Smooth muscle cell (in vitro differentiated cells): ENCODE measurements around the gene MAP3K4. TPM values are rescaled to one million over a fixed set of nuclear protein-coding genes. Genes with fewer than 3 reads are reported as not detected.

ENCODE experiments used
- DNase-seq: peaks from one replicate; lab custom pipeline; 2025; ENCODE audit not compliant: unreplicated experiment; lab: John Stamatoyannopoulos, UW
- H2AFZ ChIP-seq: fragments of 200-600 bp; sonication (generic); 2 replicates; pipeline ENCODE4 v1.6.0; 2016; ENCODE audit warnings: antibody characterized with exemption, low read depth, mild to moderate bottlenecking
- H3F3A ChIP-seq: fragments of 200-600 bp; sonication (generic); 2 replicates; pipeline ENCODE4 v1.6.0; 2017; ENCODE audit warnings: antibody characterized with exemption, low read depth
- H3K27ac ChIP-seq: fragments of 200-600 bp; sonication (generic); 2 replicates; pipeline ENCODE4 v1.5.1; 2016; ENCODE audit warnings: low read depth, mild to moderate bottlenecking
- H3K27me3 ChIP-seq: fragments of 200-600 bp; sonication (generic); 2 replicates; pipeline ENCODE4 v1.6.1; 2016; ENCODE audit warnings: low read depth, mild to moderate bottlenecking
- H3K36me3 ChIP-seq: fragments of 200-600 bp; sonication (generic); 2 replicates; pipeline ENCODE4 v1.5.1; 2016; ENCODE audit warnings: low read depth
- H3K4me1 ChIP-seq: fragments of 200-600 bp; sonication (generic); 2 replicates; pipeline ENCODE4 v1.5.1; 2016; ENCODE audit warnings: low read depth
- H3K4me2 ChIP-seq: fragments of 200-600 bp; sonication (generic); 2 replicates; pipeline ENCODE4 v1.6.0; 2016; ENCODE audit warnings: mild to moderate bottlenecking
- H3K4me3 ChIP-seq: fragments of 200-600 bp; sonication (generic); 2 replicates; pipeline ENCODE4 v1.5.1; 2016; ENCODE audit warnings: mild to moderate bottlenecking
- H3K79me2 ChIP-seq: fragments of 200-600 bp; sonication (generic); 2 replicates; pipeline ENCODE4 v1.6.0; 2016; ENCODE audit warnings: low read depth, mild to moderate bottlenecking
- H3K9ac ChIP-seq: fragments of 200-600 bp; sonication (generic); 2 replicates; pipeline ENCODE4 v1.6.0; 2016; ENCODE audit warnings: low read depth
- H3K9me3 ChIP-seq: fragments of 200-600 bp; sonication (generic); replicated peaks from 2 replicates; pipeline ENCODE4 v1.5.1; 2016; ENCODE audit warnings: low read depth
- H4K20me1 ChIP-seq: fragments of 200-600 bp; sonication (generic); 2 replicates; pipeline ENCODE4 v1.6.0; 2016; ENCODE audit warnings: low read depth
- WGBS: methylation state at CpG from one replicate; pipeline ENCODE4 v1.1.7; 2016; ENCODE audit warnings: low lambda C conversion rate; 5-methylcytosine and 5-hydroxymethylcytosine counted together
- polyA plus RNA-seq: library from polyadenylated mRNA; unstranded; fragments of >200 nt; fragmentation: Nextera tagmentation; extraction: Ambion mirVana; gene quantifications from 2 replicates; pipeline ENCODE4 v1.2.1, GENCODE V29; 2016
- total RNA-seq: library from RNA; depleted of rRNA; stranded (reverse); fragments of >200 nt; gene quantifications from 2 replicates; pipeline ENCODE4 v1.2.3, GENCODE V29; 2014
- TF ChIP-seq, protein P1 (sequence below): fragments of 200-600 bp; sonication (generic); IDR thresholded peaks from 2 replicates; pipeline ENCODE4 v1.5.1; 2017; ENCODE audit warnings: borderline replicate concordance, mild to moderate bottlenecking, antibody characterized with exemption; ENCODE audit not compliant: insufficient read depth, poor library complexity, severe bottlenecking

Gene MAP3K4
- total and polyA plus RNA-seq, 2 experiments from 2014 or later: 14.3 to 29.5 TPM

GRCh38 chr6:161009991-161010390 lies 18.4 kb downstream of the MAP3K4 start:
- 93% methylated on average over 3 of the region's 3 CpGs for WGBS
- peaks cover 19% of the 10 kb centered on the region for H4K20me1 ChIP-seq
- H3K36me3 ChIP-seq: no peaks in the 10 kb centered on the region
- H3K4me2 ChIP-seq: peak overlapping the region; percentile 78
- H3K27me3 ChIP-seq: no peaks in the 10 kb centered on the region
- H3F3A ChIP-seq: no peaks in the 10 kb centered on the region
- H2AFZ ChIP-seq: no peak overlapping the region
- H3K9ac ChIP-seq: no peak overlapping the region
- DNase-seq: no peak
- H3K9me3 ChIP-seq: no peaks in the 10 kb centered on the region
- H3K4me3 ChIP-seq: no peak overlapping the region
- TF ChIP-seq, protein P1, sequence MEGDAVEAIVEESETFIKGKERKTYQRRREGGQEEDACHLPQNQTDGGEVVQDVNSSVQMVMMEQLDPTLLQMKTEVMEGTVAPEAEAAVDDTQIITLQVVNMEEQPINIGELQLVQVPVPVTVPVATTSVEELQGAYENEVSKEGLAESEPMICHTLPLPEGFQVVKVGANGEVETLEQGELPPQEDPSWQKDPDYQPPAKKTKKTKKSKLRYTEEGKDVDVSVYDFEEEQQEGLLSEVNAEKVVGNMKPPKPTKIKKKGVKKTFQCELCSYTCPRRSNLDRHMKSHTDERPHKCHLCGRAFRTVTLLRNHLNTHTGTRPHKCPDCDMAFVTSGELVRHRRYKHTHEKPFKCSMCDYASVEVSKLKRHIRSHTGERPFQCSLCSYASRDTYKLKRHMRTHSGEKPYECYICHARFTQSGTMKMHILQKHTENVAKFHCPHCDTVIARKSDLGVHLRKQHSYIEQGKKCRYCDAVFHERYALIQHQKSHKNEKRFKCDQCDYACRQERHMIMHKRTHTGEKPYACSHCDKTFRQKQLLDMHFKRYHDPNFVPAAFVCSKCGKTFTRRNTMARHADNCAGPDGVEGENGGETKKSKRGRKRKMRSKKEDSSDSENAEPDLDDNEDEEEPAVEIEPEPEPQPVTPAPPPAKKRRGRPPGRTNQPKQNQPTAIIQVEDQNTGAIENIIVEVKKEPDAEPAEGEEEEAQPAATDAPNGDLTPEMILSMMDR: no peak
- peaks cover 33% of the 10 kb centered on the region for H3K4me1 ChIP-seq
- peaks cover 91% of the 10 kb centered on the region for H3K79me2 ChIP-seq
- no peak overlapping the region for H3K27ac ChIP-seq

DNA sequence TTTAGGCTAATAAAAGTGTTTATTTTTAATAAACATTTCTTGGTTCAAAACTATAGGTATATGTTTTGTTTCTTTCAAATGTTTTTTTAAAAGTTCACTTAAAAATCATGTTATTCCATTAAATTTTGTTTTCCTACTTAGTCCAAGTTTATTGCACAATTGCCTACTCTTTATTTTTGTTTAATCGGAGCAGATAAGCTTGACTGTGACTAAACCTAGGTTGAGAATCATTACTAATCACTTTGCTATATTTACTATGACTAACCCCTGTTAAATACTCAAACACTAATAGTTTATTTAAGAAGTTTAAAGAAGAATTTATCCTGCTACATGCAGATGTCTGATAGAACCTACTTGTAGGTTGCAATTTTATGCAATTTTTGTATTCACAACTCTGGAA lies 18.8 kb downstream of the MAP3K4 start:
- peaks cover 19% of the 10 kb centered on the region for H4K20me1 ChIP-seq
- peak overlapping the region; percentile 16 for H3K9ac ChIP-seq
- DNase-seq: no peak
- no peak overlapping the region for H2AFZ ChIP-seq
- peak overlapping the region; percentile 90 for H3K27ac ChIP-seq
- H3K79me2 ChIP-seq: peaks cover 91% of the 10 kb centered on the region
- no peaks in the 10 kb centered on the region for H3K36me3 ChIP-seq
- H3K4me1 ChIP-seq: peaks cover 33% of the 10 kb centered on the region
- no peaks in the 10 kb centered on the region for H3K27me3 ChIP-seq
- TF ChIP-seq, protein P1: no peak
- no peaks in the 10 kb centered on the region for H3K9me3 ChIP-seq
- H3F3A ChIP-seq: no peaks in the 10 kb centered on the region
- WGBS: 19% methylated on average over 1 of the region's 1 CpG
- H3K4me3 ChIP-seq: no peak overlapping the region
- peak overlapping the region; percentile 78 for H3K4me2 ChIP-seq

DNA sequence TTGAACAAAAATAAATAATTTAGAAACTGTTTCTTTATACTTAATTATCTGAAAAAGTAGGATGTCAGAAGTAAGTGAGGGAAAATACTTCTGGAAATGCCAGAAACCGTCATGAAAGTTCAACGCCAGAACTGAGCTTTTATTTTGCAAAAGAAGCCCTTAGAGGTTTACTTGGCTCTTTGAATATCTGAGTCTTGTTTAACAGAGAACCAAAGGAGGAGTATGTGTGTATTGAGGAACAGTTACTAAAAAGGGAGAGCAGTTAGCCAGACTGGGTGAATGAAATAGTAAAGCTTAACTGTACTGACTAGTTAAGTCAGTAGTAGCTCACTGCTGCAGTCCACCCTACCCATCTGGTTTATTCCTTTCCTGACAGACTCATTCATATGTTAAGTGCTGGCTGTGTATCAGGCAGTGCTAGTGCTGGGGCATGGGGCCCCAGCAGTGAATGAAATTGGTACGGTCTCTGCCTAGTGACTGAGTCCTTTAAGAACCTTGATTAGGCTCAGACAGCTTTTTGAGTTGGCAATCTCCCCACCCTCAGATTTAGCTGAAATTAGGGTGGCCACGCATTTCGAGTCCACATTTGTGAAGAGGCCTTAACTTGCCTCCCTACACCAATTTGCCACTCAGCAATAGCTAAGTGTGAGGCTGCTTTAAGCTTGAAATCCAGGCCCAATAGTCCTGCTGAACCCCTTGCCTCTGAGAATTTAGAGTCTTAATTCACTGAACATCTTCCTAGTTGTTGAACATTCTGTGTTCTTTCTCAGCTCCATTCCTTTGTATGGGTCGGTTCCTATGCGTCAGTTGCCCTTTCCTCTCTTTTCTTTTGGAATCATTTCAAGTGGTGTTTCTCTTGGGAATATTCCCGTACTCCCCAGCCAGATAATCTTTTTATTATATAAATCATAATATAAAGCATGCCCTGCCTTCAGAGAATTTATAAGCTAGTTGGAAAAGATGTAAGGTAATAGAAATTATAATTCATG lies 20.2 kb downstream of the MAP3K4 start:
- Histone ChIP-seq H3K79me2 (peaks cover 91% of the 10 kb centered on the region), H3K4me2 (peak overlapping the region; percentile 78), H3K27me3 (no peaks in the 10 kb centered on the region), H4K20me1 (peaks cover 19% of the 10 kb centered on the region), H3K27ac (peak overlapping the region; percentile 90), H3K4me1 (peaks cover 33% of the 10 kb centered on the region), H3K4me3 (no peak overlapping the region), H2AFZ (no peak overlapping the region), H3K36me3 (no peaks in the 10 kb centered on the region), H3K9me3 (no peaks in the 10 kb centered on the region), H3F3A (no peaks in the 10 kb centered on the region), H3K9ac (peak overlapping the region; percentile 16)
- DNase-seq: no peak
- TF ChIP-seq, protein P1: no peak
- WGBS: 57% methylated on average over 8 of the region's 8 CpGs
